HG02571 (cell line): Measurements from ENCODE around the gene OR8J3.
"Not testable (repeated sequence)": the region's sequence is repeated elsewhere in the genome, so short reads cannot be mapped to it uniquely, and the experiment has no call there.

ENCODE experiments used
- ATAC-seq: cut with Tn5 transposase; IDR thresholded peaks from one replicate; pipeline ENCODE4 v1.9.1; 2021; ENCODE audit warnings: mild to moderate bottlenecking, moderate library complexity; ENCODE audit not compliant: unreplicated experiment

The OR8J3 gene, protein sequence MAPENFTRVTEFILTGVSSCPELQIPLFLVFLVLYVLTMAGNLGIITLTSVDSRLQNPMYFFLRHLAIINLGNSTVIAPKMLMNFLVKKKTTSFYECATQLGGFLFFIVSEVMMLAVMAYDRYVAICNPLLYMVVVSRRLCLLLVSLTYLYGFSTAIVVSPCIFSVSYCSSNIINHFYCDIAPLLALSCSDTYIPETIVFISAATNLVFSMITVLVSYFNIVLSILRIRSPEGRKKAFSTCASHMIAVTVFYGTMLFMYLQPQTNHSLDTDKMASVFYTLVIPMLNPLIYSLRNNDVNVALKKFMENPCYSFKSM

GRCh38 chr11:56140151-56140661 lies at the start of gene OR8J3:
Gene OR8J3, minus strand, starts transcription at chr11:56140201. Its CDS starts 2,483 bp downstream, at chr11:56137718.
- ATAC-seq, result no peak

GRCh38 chr11:56188602-56189001 lies 48.6 kb upstream of the OR8J3 start:
- ATAC-seq, result no peak

DNA sequence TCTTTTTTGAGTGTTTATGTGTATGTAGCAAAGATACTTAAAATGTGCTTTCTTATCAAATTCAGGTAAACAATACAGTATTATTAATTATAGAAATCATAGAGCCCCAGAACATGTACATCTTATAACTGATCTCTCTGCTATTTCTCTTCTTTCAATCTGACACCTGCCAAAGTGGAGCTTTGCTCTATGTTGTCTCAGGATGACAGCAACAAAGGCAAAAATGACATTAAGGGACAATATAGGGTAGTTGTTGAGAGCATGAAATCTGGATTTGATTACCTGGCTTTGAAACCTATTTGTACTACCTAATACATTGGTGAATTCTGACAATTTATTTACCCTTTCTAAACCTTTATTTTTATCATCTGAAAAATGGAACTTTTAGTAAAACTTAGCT lies 43.5 kb upstream of the OR8J3 start:
- no peak for ATAC-seq

DNA sequence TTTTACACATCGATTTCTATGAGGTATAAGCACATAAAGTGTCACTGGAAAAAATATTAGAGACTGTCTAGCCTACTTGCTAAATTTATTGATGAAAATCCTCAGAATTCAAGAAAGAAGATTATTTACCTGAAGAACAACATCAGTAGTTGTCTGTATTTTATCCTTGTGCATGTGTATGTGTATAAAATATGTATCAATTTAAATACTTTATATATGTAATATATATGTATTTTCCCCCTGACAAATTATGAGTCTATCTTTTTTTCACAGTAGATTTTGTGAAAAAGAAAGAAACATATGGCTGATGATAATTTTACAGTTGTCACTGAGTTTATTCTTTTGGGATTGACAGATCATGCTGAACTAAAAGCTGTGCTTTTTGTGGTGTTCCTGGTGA lies 36.3 kb upstream of the OR8J3 start, which contains the start of gene OR5J2:
Gene OR5J2 (plus strand): TSS at position 301 of the 400 bp plus-strand sequence. CDS start 0 bp downstream, at position 301.
- ATAC-seq, result no peak

DNA sequence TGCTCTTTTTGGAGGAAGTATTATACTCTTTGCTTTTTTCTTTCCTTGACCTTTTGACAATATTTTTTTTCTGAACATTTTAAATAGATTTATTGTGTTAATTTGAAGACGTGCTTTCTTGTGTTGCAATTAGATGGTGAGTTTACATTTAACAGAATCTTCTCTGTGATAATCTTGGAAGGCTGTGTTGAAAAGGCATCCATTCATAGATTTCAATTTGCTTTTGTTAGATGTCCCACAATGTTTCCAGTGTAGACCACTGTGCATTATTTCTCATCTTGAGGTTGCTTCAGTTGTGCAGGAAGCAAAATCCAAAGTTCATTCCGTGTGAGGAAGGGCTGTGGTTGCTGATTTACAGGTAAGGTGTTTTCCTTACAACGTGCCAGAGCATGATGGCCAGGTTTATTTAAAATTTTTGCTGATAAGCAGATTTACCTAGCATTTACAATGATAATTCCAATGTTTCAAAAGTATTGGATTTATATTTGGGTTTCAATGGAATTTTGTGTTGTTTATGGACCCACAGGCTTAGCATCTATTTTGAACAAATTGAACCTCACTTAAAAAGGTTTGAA lies 32.3 kb upstream of the OR8J3 start:
- ATAC-seq, result no peak

DNA sequence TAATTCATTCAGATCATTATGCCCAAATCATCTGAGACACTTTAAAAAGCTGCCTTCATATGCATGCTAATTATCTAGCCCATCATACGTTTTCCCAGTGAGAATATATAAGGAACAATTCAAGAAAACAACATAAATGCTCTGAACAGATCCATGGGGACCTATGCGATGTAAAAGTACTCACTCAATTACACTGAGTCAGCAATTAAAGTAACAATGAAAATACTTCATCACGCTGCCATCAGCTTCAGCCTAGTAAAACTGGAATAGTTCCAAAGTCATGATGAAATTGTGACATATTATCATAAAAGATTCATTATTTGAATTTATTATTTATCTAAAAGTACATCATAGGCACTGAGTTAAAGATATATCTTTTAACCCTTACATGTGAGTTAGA lies 23.8 kb upstream of the OR8J3 start:
- ATAC-seq, result no peak

- ATAC-seq, result no peak
Measured at GRCh38 chr11:56160217-56160616, 20.2 kb upstream of the OR8J3 start, which contains the start of gene OR8K5. Gene OR8K5, minus strand, starts transcription at chr11:56160317. Its CDS starts 0 bp downstream, at chr11:56160317.

DNA sequence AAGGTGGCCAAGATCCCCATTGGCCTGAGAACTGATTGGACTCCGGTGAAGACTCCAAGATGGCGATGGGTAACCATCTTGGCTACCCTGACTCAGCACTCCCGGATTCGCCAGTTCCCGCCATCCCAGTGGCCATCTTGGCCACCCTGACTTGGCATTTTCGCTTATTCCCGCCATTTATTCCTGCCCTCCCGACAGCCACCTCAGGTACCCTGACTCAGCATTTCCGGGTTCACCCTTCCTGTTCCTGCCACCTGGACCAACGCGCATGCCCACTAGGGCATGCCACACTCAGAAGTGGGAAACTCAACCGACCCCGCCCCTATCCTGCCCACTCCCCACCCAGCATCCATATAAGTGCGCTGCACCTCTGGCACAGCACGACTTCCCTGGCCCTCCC lies 12.3 kb upstream of the OR8J3 start:
- no peak for ATAC-seq

DNA sequence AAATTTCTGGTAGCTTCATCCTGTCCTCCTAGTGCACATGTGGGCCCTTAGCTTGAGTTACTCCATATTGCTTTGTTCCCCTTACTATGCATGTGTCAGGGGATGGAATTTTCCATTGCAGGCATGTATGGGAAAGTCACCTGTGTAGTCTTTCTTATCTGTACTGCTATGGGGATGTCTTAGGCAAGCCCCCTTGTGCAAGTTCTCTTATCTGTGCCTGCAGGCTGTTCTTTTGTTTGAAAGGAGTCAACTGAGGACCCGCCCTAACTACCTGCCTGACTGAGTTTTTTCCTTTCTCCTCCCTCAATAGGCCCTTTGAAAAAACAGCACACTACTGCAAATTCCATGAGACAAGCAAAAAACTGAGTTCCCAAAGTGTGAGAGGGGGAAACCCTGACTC lies 11.4 kb upstream of the OR8J3 start:
- ATAC-seq, result no peak

DNA sequence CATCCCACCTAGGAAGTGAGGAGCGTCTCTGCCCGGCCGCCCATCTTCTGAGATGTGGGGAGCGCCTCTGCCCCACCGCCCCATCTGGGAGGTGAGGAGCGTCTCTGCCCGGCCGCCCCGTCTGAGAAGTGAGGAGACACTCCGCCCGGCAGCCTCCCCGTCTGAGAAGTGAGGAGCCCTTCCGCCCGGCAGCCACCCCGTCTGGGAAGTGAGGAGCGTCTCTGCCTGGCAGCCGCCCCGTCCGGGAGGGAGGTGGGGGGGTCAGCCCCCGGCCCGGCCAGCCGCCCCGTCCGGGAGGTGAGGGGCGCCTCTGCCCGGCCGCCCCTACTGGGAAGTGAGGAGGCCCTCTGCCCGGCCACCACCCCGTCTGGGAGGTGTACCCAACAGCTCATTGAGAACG lies 3.7 kb upstream of the OR8J3 start:
- ATAC-seq, result not testable (repeated sequence)

DNA sequence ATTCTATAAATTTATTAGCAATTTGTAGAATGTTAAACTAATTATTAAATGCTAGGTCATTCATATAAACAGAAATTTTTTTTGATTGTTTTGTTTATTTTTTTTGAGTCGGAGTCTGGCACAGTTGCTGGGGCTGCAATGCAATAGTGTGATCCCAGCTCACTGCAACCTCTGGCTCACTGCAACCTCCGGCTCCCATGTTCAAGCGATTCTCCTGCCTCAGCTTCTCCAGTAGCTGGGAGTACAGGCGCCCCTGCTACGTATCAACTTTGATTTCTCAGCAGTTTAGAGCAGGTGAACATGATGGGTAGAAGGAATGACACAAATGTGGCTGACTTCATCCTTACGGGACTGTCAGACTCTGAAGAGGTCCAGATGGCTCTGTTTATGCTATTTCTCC lies 17.9 kb downstream of the OR8J3 start, which contains the start of gene OR8H3:
Gene OR8H3 (plus strand): TSS at position 301 of the 400 bp plus-strand sequence. CDS start 0 bp downstream, at position 301.
- ATAC-seq, result no peak

- no peak for ATAC-seq
Measured at GRCh38 chr11:56103210-56103737, 36.7 kb downstream of the OR8J3 start, which contains the start of gene OR8H2. Gene OR8H2, plus strand, starts transcription at chr11:56103687. Its CDS starts 1,356 bp downstream, at chr11:56105043.

DNA sequence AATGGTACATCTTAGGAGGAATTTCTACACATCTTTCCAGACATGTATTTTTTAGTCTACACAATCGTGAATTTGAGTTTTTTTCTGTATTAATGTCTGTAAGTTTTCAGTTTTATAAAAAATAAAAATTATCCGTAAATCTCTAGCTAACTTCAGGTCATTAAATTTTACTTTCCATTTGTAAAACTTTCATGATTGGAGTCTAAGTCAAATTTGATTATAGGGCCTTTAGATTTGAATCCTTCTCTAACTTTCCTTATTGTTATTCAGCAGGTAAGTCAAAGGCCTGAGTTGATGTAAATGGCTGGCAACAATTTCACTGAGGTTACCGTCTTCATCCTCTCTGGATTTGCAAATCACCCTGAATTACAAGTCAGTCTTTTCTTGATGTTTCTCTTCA lies 47.0 kb downstream of the OR8J3 start, which contains the start of gene OR8I2:
Gene OR8I2 (plus strand): TSS at position 301 of the 400 bp plus-strand sequence. CDS start 0 bp downstream, at position 301.
- ATAC-seq, result no peak

- ATAC-seq, result no peak
Measured at GRCh38 chr11:56089697-56090096, 50.3 kb downstream of the OR8J3 start.
